CD14-positive monocyte (primary cell): ENCODE measurements around the gene NDUFAF8. TPM values are rescaled to one million over a fixed set of nuclear protein-coding genes. Genes with fewer than 3 reads are reported as not detected.

Experiments
- DNase-seq, 3 donors: peaks; one replicate each; pipeline ENCODE4 v3.0.0-alpha.2; 2011 to 2022
- H2AFZ ChIP-seq: 2 replicates; pipeline ENCODE4 v1.6.0; 2012; ENCODE audit warnings: mild to moderate bottlenecking, low read depth, low read length, inconsistent platforms; ENCODE audit not compliant: insufficient read depth, poor library complexity, severe bottlenecking
- H3K27ac ChIP-seq, 2 donors: 1 replicate in 1 of 2; 2 replicates in 1 of 2; pipeline ENCODE4 v1.5.1; 2012 to 2013; ENCODE audit warnings: low read length in 2 of 2, control low read depth in 1 of 2, inconsistent platforms in 1 of 2, low read depth in 1 of 2, mild to moderate bottlenecking in 1 of 2
- H3K27me3 ChIP-seq, 2 donors: one replicate each; pipeline versions ENCODE4 v1.6.0 to v1.6.1; 2011 to 2013; ENCODE audit warnings: low read length in 2 of 2; ENCODE audit not compliant: control insufficient read depth in 2 of 2, insufficient read depth in 2 of 2
- H3K36me3 ChIP-seq, 2 donors: replicated peaks in 1 of 2; 1 replicate in 1 of 2; 2 replicates in 1 of 2; pipeline versions ENCODE4 v1.5.1 to v1.6.1; 2012 to 2013; ENCODE audit warnings: low read length in 2 of 2, control low read depth in 1 of 2, inconsistent platforms in 1 of 2, mild to moderate bottlenecking in 1 of 2; ENCODE audit not compliant: insufficient read depth in 2 of 2, control insufficient read depth in 1 of 2
- H3K4me1 ChIP-seq, 2 donors: 1 replicate in 1 of 2; 2 replicates in 1 of 2; pipeline versions ENCODE4 v1.5.1 to v1.6.1; 2012 to 2013; ENCODE audit warnings: low read length in 2 of 2, control low read depth in 1 of 2, inconsistent platforms in 1 of 2, mild to moderate bottlenecking in 1 of 2, moderate library complexity in 1 of 2; ENCODE audit not compliant: insufficient read depth in 2 of 2, control insufficient read depth in 1 of 2
- H3K4me2 ChIP-seq: replicated peaks from 2 replicates; pipeline ENCODE3; 2012; ENCODE audit warnings: low read length, moderate library complexity, mild to moderate bottlenecking; ENCODE audit not compliant: poor library complexity, severe bottlenecking; ENCODE audit errors: extremely low read depth
- H3K4me3 ChIP-seq, 3 experiments: fragments of 200-600 bp in 1 of 3; sonication (generic) in 1 of 3; replicated peaks in 1 of 3; 1 replicate in 2 of 3; 2 replicates in 1 of 3; pipeline ENCODE4 v1.5.1; 2011 to 2013; ENCODE audit warnings: low read length in 3 of 3, mild to moderate bottlenecking in 3 of 3, control low read depth in 2 of 3, low read depth in 2 of 3, inconsistent platforms in 1 of 3, moderate library complexity in 1 of 3
- H3K79me2 ChIP-seq: 2 replicates; pipeline ENCODE4 v1.6.0; 2012; ENCODE audit warnings: mild to moderate bottlenecking, control low read depth, inconsistent platforms, low read length, moderate library complexity; ENCODE audit not compliant: insufficient read depth
- H3K9ac ChIP-seq: 2 replicates; pipeline ENCODE4 v1.6.0; 2017; ENCODE audit warnings: low read length, mild to moderate bottlenecking; ENCODE audit not compliant: insufficient read depth, poor library complexity, severe bottlenecking
- H3K9me3 ChIP-seq, 2 donors: replicated peaks in 1 of 2; 1 replicate in 1 of 2; 2 replicates in 1 of 2; pipeline versions ENCODE4 v1.5.1 to v1.6.1; 2012 to 2013; ENCODE audit warnings: low read length in 2 of 2, control low read depth in 1 of 2; ENCODE audit not compliant: control insufficient read depth in 1 of 2, insufficient read depth in 1 of 2
- H4K20me1 ChIP-seq: 2 replicates; pipeline ENCODE4 v1.6.0; 2012; ENCODE audit warnings: mild to moderate bottlenecking, low read length, control low read depth, moderate library complexity; ENCODE audit not compliant: insufficient read depth
- H3K27ac Mint-ChIP-seq, 7 donors: one replicate each; pipeline ENCODE4 v1.8.0; 2020; ENCODE audit warnings: mild to moderate bottlenecking in 7 of 7, mixed read lengths in 7 of 7, moderate library complexity in 6 of 7, inconsistent platforms in 2 of 7
- H3K27me3 Mint-ChIP-seq, 3 donors: one replicate each; pipeline ENCODE4 v1.8.0; 2021 to 2022; ENCODE audit warnings: low read depth in 3 of 3, mild to moderate bottlenecking in 3 of 3, mixed read lengths in 3 of 3, moderate library complexity in 3 of 3, inconsistent platforms in 1 of 3
- H3K36me3 Mint-ChIP-seq, 2 donors: one replicate each; pipeline ENCODE4 v1.8.0; 2020; ENCODE audit warnings: mixed read lengths in 2 of 2, inconsistent platforms in 1 of 2, mild to moderate bottlenecking in 1 of 2
- H3K4me1 Mint-ChIP-seq: one replicate; pipeline ENCODE4 v1.8.0; 2020; ENCODE audit warnings: mild to moderate bottlenecking, mixed read lengths
- H3K4me3 Mint-ChIP-seq, 2 donors: one replicate each; pipeline ENCODE4 v1.8.0; 2020; ENCODE audit warnings: mild to moderate bottlenecking in 2 of 2, mixed read lengths in 2 of 2, moderate library complexity in 1 of 2
- H3K9me3 Mint-ChIP-seq, 7 donors: one replicate each; pipeline ENCODE4 v1.8.0; 2020 to 2022; ENCODE audit warnings: mixed read lengths in 7 of 7, mild to moderate bottlenecking in 6 of 7, moderate library complexity in 6 of 7, inconsistent platforms in 2 of 7
- WGBS: methylation state at CpG from one replicate; pipeline ENCODE4 v1.1.5; 2013; ENCODE audit warnings: missing lambda C conversion rate; ENCODE audit not compliant: insufficient coverage; 5-methylcytosine and 5-hydroxymethylcytosine counted together
- intact Hi-C, 2 donors: fragments of 100-400 bp; cut with micrococcal nuclease; formaldehyde crosslinking; loops; one replicate each; pipeline versions ENCODE4 v1.15.0 to v1.15.1; 2023
- polyA plus RNA-seq, 3 donors: library from polyadenylated mRNA; depleted of rRNA in 1 of 3; unstranded in 2 of 3; stranded (reverse) in 1 of 3; fragments of 300-500 nt in 2 of 3; fragments of >200 nt in 1 of 3; fragmentation: Illumina TruSeq in 2 of 3; gene quantifications; 1 replicate in 2 of 3; 2 replicates in 1 of 3; pipeline ENCODE4 v1.2.3, GENCODE V29; 2012 to 2021
- TF ChIP-seq, protein P1 (sequence below): fragments of 200-600 bp; IDR thresholded peaks from one replicate; pipeline ENCODE4 v1.8.0; 2022; ENCODE audit warnings: antibody characterized with exemption, mild to moderate bottlenecking

NDUFAF8 gene
- polyA plus RNA-seq, 3 donors: 27.0 to 61.3 (median 41.0) TPM

DNA sequence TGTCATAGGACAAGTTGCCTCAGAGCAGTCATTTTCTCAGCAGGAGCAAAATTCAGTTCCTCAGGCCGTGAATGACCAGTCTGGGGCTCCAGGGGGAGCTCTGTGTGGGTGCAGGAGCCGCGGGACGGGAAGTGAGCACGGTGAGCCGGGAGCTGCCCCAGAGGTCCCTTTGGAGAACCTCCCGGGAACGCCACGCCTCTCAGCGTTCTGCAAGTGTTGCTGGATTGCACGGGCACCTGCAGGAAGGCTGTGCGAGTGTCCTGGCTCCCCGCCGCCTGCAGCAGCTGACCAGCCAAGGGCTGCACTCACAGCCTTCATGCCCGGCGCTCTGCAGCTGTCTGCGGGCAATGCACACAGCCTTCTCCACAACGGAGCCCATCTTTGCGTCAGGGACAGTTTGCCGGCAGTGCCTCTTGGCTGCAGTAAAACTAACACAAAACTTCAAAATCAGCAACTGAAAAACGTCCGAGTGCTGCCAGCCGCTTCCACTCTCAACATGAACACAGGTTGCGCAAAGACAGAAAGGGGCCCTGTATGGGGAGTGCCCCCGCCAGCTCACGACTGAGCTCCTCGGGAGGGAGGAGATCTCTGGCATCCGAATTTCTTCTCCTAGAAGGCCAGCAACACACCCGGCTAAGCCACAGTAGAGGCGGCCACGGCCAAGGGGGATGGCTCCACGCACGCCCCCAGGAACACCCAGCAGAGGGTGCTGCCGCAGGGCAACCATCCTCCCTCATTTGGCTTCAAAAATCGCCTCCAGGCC is 16.0 kb downstream of the NDUFAF8 start:
- intact Hi-C loops: loop anchor here (1.0 to 5.0 kb wide), 3 partner anchors 229 to 347 kb away; no protein-coding TSS in a partner anchor
- peak overlapping the region in 2 of 3 experiments; percentile 18 to 65 for H3K4me3 ChIP-seq
- peaks cover 91% of the 10 kb centered on the region for H4K20me1 ChIP-seq
- Mint-ChIP-seq H3K27ac (peak overlapping the region; percentile 25 to 81 (median 54)), H3K4me1 (peaks cover 27% of the 10 kb centered on the region), H3K4me3 (peak overlapping the region; percentile 32 to 81), H3K9me3 (peaks cover 0 to 3% (median 0%) of the 10 kb centered on the region in 7 donors), H3K36me3 (peaks cover 61 to 75% of the 10 kb centered on the region in 2 donors), H3K27me3 (peaks cover 0 to 2% (median 0%) of the 10 kb centered on the region in 3 donors)
- no peaks in the 10 kb centered on the region for H3K9me3 ChIP-seq
- H3K9ac ChIP-seq: no peak overlapping the region
- no peak overlapping the region for H2AFZ ChIP-seq
- 14% methylated on average over 34 of the region's 35 CpGs for WGBS
- H3K27ac ChIP-seq: peak overlapping the region in 1 of 2 donors; percentile 10
- H3K36me3 ChIP-seq: peaks cover 60 to 71% of the 10 kb centered on the region in 2 donors
- TF ChIP-seq, protein P1, sequence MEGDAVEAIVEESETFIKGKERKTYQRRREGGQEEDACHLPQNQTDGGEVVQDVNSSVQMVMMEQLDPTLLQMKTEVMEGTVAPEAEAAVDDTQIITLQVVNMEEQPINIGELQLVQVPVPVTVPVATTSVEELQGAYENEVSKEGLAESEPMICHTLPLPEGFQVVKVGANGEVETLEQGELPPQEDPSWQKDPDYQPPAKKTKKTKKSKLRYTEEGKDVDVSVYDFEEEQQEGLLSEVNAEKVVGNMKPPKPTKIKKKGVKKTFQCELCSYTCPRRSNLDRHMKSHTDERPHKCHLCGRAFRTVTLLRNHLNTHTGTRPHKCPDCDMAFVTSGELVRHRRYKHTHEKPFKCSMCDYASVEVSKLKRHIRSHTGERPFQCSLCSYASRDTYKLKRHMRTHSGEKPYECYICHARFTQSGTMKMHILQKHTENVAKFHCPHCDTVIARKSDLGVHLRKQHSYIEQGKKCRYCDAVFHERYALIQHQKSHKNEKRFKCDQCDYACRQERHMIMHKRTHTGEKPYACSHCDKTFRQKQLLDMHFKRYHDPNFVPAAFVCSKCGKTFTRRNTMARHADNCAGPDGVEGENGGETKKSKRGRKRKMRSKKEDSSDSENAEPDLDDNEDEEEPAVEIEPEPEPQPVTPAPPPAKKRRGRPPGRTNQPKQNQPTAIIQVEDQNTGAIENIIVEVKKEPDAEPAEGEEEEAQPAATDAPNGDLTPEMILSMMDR: peak; percentile 75
- no peaks in the 10 kb centered on the region for H3K27me3 ChIP-seq
- H3K4me1 ChIP-seq: peaks cover 18 to 22% of the 10 kb centered on the region in 2 donors
- H3K4me2 ChIP-seq: peak overlapping the region; percentile 70
- DNase-seq: peak; percentile 63 to 79 (median 75)
- H3K79me2 ChIP-seq: peaks cover 25% of the 10 kb centered on the region

DNA sequence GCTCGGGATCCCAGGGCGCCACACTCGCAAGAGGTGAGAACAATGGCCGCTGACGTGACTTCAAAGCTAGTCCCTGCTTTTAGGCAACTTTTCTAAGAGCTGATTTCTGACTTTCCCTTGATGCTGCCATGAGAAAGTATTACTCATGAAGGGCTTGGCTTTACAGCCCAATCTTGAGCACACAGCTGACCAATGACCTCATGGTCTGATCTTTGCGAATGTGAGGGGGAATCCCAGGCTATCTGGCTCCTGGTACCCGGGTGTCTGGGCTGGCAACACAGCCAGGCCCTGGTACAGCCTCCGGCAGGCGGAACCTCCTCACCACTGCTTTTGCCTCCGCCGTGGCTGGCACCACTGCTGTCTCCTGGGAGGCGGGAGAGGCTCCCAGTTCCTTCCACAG is 17.5 kb downstream of the NDUFAF8 start:
- Histone ChIP-seq H3K27ac (no peak overlapping the region), H4K20me1 (peaks cover 91% of the 10 kb centered on the region), H2AFZ (no peak overlapping the region), H3K9me3 (no peaks in the 10 kb centered on the region), H3K4me3 (no peak overlapping the region), H3K36me3 (peaks cover 60 to 71% of the 10 kb centered on the region in 2 donors), H3K4me2 (no peak overlapping the region), H3K79me2 (peaks cover 38% of the 10 kb centered on the region), H3K9ac (no peak overlapping the region), H3K4me1 (peaks cover 18 to 22% of the 10 kb centered on the region in 2 donors), H3K27me3 (no peaks in the 10 kb centered on the region)
- Mint-ChIP-seq H3K27me3 (peaks cover 0 to 2% (median 0%) of the 10 kb centered on the region in 3 donors), H3K36me3 (peaks cover 61 to 75% of the 10 kb centered on the region in 2 donors), H3K4me1 (peaks cover 27% of the 10 kb centered on the region), H3K4me3 (no peak overlapping the region), H3K9me3 (peaks cover 0 to 2% (median 0%) of the 10 kb centered on the region in 7 donors), H3K27ac (peak overlapping the region in 2 of 7 donors; percentile 13 to 28)
- TF ChIP-seq, protein P1: no peak
- 93% methylated on average over 9 of the region's 12 CpGs for WGBS
- intact Hi-C loops: loop anchor here in 1 of 2 donors (5.0 kb wide), 1 partner anchor 281 kb away; no protein-coding TSS in a partner anchor
- DNase-seq: peak in 1 of 3 donors; percentile 47
